NCI-H1105 (cell line): ENCODE measurements around the gene SYT9.
"Not testable (repeated sequence)": the region's sequence is repeated elsewhere in the genome, so short reads cannot be mapped to it uniquely, and the experiment has no call there.

Source experiments
- DNase-seq: peaks from one replicate; lab custom pipeline; 2025; lab: John Stamatoyannopoulos, UW

Gene SYT9

DNA sequence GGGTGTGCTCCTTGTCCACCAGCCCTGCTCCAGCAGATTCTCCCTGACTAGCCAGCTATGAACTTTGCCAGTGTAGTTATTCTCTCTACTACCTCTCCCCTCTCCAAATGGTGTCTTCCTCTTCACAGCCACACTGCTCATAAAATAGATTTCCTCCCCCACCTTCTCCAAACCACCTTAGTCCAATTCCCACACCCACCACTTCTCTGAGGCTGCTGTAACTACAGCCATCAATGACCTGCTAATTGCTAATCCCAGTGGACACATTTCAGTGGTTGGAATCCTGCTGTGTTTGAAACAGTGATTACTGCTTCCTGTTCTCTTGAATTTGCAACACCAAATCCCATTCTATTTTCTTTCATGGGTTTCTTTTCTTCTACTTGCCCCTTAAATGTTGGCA, 23.4 kb downstream of the SYT9 start:
- no peak for DNase-seq

- peak; percentile 40 for DNase-seq
Measured at GRCh38 chr11:7278314-7278917, 26.7 kb downstream of the SYT9 start.

DNA sequence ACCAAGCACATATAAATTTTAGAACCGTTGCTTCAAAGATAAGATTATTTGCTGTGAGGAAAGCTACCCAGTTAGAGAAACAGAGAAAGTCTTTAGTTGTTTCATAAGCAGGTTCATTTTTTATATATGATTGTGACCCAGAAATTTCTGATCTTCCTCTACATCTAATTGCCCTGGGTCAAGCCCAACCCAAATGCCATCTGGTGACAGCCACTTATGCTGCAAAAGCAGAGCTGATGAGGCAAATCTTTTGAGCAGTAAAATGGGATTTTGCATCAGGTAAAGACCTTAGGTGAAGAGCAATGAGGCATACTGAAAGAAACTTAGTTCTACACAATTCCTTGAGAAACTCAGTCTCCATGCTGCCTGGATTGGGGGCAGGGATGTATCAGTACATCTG, 28.0 kb downstream of the SYT9 start:
- no peak for DNase-seq

GRCh38 chr11:7281079-7281478, 29.4 kb downstream of the SYT9 start:
- no peak for DNase-seq

DNA sequence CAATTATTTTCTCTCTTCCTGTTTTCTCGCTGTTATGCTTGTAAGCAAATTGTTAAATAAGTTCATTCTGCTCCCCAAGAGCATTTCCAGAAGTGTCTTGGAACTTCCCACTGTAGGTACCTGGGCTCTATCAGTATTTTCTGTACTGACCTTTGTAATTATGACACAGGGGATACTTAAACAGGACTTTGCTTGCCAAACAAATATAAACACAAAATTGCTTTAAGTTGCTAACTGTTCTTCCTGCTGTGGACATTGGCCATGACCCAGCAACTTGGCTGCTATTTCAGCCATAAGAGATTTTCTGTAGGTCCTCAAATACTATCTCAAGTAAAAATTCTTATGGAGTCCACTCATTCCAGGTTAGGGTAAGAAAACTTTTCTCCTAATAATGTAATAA, 30.1 kb downstream of the SYT9 start:
- DNase-seq: no peak

GRCh38 chr11:7286178-7286577, 34.5 kb downstream of the SYT9 start:
- DNase-seq: no peak

GRCh38 chr11:7291100-7291829, 39.6 kb downstream of the SYT9 start:
- DNase-seq: no peak

- no peak for DNase-seq
Measured at GRCh38 chr11:7292922-7293321, 41.2 kb downstream of the SYT9 start.

DNA sequence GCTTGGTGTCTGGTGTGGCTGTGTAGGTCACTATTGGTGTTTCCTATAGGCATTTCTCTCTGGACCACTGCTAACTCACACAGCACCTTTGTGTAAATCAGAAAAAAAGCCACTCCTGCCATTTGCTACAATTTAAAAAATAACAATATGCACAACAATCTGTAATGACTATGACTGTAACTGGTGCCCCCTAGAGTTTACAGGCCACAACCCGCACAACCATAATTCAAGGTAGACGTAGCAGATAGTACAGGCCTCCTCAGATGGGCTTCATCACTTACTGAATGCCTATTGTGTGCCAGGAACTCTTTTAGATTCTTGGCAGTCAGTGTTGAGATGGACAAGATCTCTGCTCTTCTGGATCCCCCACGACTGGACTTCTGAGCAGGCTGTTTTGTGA, 47.7 kb downstream of the SYT9 start:
- DNase-seq: no peak

DNA sequence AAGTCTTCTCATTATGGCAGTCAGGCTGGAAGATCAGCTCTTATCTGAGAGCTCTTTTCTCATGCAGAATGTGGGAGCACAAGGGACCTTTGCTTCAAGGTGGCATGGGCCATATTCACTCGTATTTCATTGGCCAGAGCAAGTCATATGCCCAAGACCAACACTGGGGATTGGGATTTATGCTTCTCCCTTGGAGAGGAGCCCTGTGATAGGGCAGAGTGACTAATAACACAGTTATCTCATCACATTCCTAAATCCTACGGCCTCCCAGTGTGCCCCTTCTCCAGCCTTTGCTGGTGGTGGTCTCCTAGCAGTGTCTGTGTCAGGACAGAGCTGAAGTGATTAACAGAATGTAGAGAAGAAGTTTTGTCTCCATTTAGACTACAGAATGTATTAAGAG, 48.6 kb downstream of the SYT9 start:
- DNase-seq: no peak

- no peak for DNase-seq
Measured at GRCh38 chr11:7303146-7303545, 51.4 kb downstream of the SYT9 start.

- DNase-seq: no peak
Measured at GRCh38 chr11:7306900-7307299, 55.2 kb downstream of the SYT9 start.

DNA sequence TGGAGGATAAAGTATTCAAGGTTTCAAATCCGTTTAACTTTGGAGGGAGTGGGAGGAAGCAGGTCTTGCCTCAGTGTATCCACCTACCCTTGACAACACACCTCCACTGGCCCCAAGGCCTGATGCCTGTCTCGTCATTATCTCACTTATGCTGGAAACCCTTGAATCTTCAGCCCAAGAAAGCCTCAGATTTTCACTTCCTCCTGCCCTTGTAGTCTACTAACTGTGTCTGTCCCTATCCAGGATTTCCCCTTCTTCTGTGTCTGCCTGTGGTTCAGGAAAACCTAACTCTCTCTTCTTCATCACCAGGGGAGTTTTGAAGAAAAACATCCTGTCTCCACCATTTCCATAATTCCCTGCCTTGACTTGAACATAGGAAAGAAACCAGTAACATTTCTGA, 56.1 kb downstream of the SYT9 start:
- no peak for DNase-seq

DNA sequence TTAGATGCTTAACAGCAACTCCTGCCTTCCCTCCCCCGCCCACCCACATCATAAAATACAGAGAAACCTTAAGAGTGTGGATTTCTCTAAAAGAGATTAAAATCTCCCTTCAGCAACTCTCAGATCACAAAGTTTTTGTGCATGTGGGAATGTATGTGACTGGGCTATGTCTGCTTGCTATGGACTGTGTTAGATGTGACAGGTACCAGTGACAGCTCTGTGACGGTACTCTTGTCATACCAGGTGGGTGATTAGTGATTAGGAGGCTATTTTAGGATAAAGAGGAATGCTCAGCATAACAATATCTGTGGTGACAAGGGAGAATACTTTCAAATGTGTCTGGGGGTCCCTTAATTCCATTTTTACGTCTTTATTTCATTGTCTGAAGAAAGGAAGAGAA, 60.2 kb downstream of the SYT9 start:
- no peak for DNase-seq

GRCh38 chr11:7314811-7315604, 63.3 kb downstream of the SYT9 start:
- no peak for DNase-seq

- no peak for DNase-seq
Measured at GRCh38 chr11:7319501-7319900, 67.8 kb downstream of the SYT9 start.

GRCh38 chr11:7320306-7320705, 68.6 kb downstream of the SYT9 start:
- no peak for DNase-seq

DNA sequence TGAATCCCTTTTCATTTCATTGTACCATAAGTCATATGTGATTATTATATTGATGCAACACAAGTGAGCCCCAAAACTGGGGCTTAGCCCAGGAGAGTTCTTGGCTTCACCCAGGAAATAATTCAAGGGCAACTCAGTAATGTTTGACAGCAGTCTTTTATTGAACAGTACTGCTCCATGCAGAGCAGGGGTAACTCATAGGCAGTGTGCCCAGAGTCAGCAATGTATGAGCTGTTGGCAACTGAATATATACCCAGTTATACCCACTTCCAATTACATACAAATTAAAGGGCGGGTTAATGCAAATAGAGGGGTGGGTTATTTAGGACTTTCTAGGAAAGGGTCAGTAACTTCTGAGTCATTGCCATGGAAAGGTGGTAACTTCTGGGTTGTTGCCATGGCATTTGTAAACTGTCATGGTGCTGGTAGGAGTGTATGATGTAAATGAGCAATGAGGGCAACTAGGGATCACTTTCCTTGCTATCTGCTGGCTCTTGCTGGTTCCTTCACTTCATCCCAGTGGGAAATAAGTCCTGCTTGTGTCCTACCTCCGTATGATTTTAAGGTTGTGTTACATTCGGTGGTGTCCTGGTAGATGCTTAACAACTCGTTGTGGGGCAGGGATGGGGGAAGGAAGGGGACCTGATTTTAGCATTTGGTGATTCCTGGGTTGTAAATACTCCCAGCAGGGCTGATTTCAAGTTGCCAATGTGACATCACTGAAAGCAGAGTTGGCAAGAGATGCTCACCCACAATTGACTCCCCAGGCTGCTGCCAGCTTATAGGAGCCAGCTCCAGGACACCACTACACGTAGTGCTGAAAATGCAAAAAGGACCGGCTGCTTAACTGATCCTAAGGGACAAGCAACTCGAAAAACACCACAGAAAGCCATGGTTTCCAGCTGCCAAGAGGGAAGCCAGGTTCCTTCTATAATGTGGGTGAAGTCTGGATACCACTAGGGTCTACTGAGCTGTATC, 70.1 kb downstream of the SYT9 start:
- no peak for DNase-seq

GRCh38 chr11:7332451-7332850, 80.7 kb downstream of the SYT9 start:
- no peak for DNase-seq

DNA sequence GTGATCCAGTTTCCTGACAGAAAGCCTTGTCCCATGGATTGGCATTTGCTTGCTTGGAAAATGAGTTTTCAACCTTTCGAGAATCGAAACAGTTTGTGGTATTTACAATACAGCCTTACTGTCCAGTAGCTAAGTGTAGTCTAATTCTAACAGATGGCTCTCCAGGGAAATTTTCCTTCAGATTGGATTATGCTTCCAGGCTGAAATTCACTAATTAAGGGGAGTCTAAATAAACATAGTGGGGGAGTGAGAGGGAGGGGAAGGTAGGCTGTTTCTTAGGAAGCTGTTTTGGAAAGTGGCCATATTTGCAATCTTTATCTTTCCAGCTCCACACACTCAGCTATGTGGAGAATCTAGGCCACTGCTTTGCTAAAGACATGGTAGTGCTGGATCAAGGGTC, 81.3 kb downstream of the SYT9 start:
- DNase-seq: no peak

DNA sequence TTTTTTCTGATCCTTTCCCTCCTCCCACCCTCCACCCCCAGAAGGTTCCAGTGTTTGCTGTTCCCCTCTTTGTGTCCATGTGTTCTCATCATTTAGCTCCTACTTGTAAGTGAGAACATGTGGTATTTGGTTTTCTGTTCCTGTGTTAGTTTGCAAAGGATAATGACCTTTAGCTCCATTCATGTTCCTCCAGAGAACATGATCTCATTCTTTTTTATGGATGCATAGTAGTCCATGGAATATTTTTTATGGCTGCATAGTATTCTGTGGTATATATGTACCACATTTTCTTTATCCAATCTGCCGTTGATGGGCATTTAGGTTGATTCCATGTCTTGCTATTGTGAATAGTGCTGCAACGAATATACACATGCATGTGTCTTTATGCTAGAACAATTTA, 83.7 kb downstream of the SYT9 start:
- not testable (repeated sequence) for DNase-seq

GRCh38 chr11:7341551-7341950, 89.8 kb downstream of the SYT9 start:
- DNase-seq: no peak
